Neural progenitor cell (in vitro differentiated cells): Measurements from ENCODE around the gene LRP1-AS.

Source experiments
- CTCF ChIP-seq: fragments of 200-600 bp; sonication (generic); IDR thresholded peaks from 2 replicates; pipeline ENCODE4 v1.5.1; 2017; ENCODE audit warnings: antibody characterized with exemption, mild to moderate bottlenecking
- EZH2 ChIP-seq: fragments of 200-600 bp; sonication (generic); IDR thresholded peaks from 2 replicates; pipeline ENCODE4 v1.6.1; 2017; ENCODE audit warnings: antibody characterized with exemption, mild to moderate bottlenecking, moderate library complexity

GRCh38 chr12:57151741-57152630 lies 4.6 kb upstream of the LRP1-AS start:
- no peak for TF ChIP-seq EZH2
- TF ChIP-seq CTCF = no peak
